Breast epithelium (tissue), 4 donors: Measurements from ENCODE around the gene ORC4. TPM values are rescaled to one million over a fixed set of nuclear protein-coding genes. Genes with fewer than 3 reads are reported as not detected.
A peak's percentile ranks its signal among the peaks of the same experiment; 100 is the strongest.

Experiments used
- DNase-seq, 2 donors: peaks; one replicate each; pipeline ENCODE4 v3.0.0-alpha.2; 2019; ENCODE audit warnings: low spot score in 2 of 2
- H3K27ac ChIP-seq, 2 donors: fragments of 200-600 bp; sonication (generic) in 1 of 2; one replicate each; pipeline ENCODE4 v1.5.1; 2016 to 2019; ENCODE audit warnings: mild to moderate bottlenecking in 1 of 2
- H3K27me3 ChIP-seq, 2 donors: fragments of 200-600 bp; sonication (generic) in 1 of 2; one replicate each; pipeline versions ENCODE4 v1.5.1 to v1.6.0; 2017 to 2019; ENCODE audit warnings: control low read depth in 1 of 2, mild to moderate bottlenecking in 1 of 2
- H3K36me3 ChIP-seq: fragments of 200-600 bp; one replicate; pipeline ENCODE4 v1.5.1; 2019
- H3K4me1 ChIP-seq, 2 donors: fragments of 200-600 bp; sonication (generic); one replicate each; pipeline ENCODE4 v1.5.1; 2016 to 2019; ENCODE audit warnings: control low read depth in 1 of 2
- H3K4me3 ChIP-seq, 3 donors: fragments of 200-600 bp; sonication (generic); 1 replicate in 2 of 3; 2 replicates in 1 of 3; pipeline ENCODE4 v1.5.1; 2016 to 2019; ENCODE audit warnings: mild to moderate bottlenecking in 3 of 3, moderate library complexity in 2 of 3
- H3K9me3 ChIP-seq, 2 donors: fragments of 200-600 bp; sonication (generic) in 1 of 2; one replicate each; pipeline ENCODE4 v1.5.1; 2016 to 2019; ENCODE audit warnings: control low read depth in 1 of 2
- POLR2A ChIP-seq: fragments of 450-650 bp; IDR thresholded peaks from one replicate; pipeline ENCODE4 v1.6.1; 2016; ENCODE audit warnings: antibody characterized with exemption, mild to moderate bottlenecking, moderate library complexity
- POLR2AphosphoS5 ChIP-seq, 3 donors: sonication (generic); formaldehyde crosslinking; IDR thresholded peaks; one replicate each; pipeline ENCODE4 v1.6.1; 2017; ENCODE audit warnings: antibody characterized with exemption in 3 of 3
- intact Hi-C: fragments of 100-400 bp; cut with DNase I; formaldehyde crosslinking; loops from one replicate; pipeline ENCODE4 v1.15.1; 2023; ENCODE audit warnings: low total_unique reads
- total RNA-seq, 3 donors: library from RNA; depleted of rRNA; stranded (reverse); fragments of >200 nt; gene quantifications; one replicate each; pipeline ENCODE4 v1.1.0, GENCODE V29; 2016
- TF ChIP-seq, protein P1 (sequence below), 3 donors: fragments of 450-650 bp; IDR thresholded peaks; one replicate each; pipeline ENCODE4 v1.5.1; 2016 to 2017; ENCODE audit warnings: antibody characterized with exemption in 3 of 3, mild to moderate bottlenecking in 3 of 3, moderate library complexity in 3 of 3

The ORC4 gene
- total RNA-seq, 3 donors from 2014 or later, result 36.5 to 87.5 (median 42.9) TPM

DNA sequence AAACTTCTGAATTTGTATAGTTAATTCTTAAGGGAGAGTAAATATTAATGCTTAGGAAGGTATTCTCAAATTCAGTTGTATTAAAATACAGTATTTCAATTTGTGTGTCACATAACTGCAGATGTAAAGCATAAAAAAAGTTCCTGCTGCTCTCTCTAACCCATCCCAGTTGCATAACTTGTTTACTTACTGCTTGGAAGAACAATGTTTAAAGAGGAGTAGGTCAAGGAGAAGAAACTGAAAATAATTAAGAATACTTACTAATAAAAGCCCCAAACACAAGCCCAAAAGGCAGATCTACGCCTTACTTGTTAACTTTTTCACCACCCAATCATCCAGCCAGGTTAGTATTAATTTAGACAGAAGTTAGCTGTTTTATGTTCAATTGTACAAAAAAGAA, 81.2 kb downstream of the ORC4 start:
- Histone ChIP-seq H3K27ac (peak overlapping the region in 1 of 2 donors; percentile 38), H3K4me3 (no peak overlapping the region), H3K27me3 (no peaks in the 10 kb centered on the region), H3K36me3 (peaks cover 4% of the 10 kb centered on the region), H3K4me1 (no peaks in the 10 kb centered on the region), H3K9me3 (no peaks in the 10 kb centered on the region)
- no peak for TF ChIP-seq POLR2AphosphoS5 (IDR thresholded peaks at IDR 0.05)
- TF ChIP-seq, protein P1, sequence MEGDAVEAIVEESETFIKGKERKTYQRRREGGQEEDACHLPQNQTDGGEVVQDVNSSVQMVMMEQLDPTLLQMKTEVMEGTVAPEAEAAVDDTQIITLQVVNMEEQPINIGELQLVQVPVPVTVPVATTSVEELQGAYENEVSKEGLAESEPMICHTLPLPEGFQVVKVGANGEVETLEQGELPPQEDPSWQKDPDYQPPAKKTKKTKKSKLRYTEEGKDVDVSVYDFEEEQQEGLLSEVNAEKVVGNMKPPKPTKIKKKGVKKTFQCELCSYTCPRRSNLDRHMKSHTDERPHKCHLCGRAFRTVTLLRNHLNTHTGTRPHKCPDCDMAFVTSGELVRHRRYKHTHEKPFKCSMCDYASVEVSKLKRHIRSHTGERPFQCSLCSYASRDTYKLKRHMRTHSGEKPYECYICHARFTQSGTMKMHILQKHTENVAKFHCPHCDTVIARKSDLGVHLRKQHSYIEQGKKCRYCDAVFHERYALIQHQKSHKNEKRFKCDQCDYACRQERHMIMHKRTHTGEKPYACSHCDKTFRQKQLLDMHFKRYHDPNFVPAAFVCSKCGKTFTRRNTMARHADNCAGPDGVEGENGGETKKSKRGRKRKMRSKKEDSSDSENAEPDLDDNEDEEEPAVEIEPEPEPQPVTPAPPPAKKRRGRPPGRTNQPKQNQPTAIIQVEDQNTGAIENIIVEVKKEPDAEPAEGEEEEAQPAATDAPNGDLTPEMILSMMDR (IDR thresholded peaks at IDR 0.05), result no peak
- intact Hi-C loops, result no loop called here
- no peak for DNase-seq

DNA sequence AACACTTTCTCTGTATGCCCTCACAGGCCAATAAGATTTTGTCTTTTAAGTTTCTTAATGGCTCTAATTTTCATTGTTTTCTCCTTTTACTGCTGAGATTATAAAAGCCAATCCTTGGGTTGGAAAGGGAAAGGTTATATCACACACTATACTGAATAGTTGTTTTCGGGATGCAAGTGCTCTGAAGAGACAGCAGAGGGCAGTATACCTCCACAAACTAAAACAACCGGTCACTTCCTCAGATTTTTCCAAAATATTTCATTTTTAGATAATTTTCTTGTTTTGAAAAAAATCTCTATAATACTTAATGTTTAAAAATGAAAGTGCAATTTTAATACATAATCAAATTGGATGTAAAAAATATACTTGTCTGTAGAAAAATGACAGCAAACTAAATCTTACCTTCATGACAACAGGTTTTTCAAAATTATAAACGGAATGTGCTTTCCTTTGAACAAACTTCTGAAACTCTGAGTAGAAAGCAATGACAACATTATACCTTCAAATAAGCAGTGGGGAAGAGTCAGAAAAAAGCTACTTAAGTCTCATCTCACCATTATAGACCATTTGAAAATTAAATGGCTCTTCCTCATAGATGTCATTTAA, 82.7 kb downstream of the ORC4 start:
- H3K27me3 ChIP-seq, result no peaks in the 10 kb centered on the region
- TF ChIP-seq, protein P1 (IDR thresholded peaks at IDR 0.05), result peak; percentile 55 to 83 (median 76)
- TF ChIP-seq POLR2A (no peak), POLR2AphosphoS5 (IDR thresholded peaks at IDR 0.05) (no peak)
- DNase-seq, result no peak
- no peaks in the 10 kb centered on the region for H3K9me3 ChIP-seq
- intact Hi-C loops, result no loop called here
- no peaks in the 10 kb centered on the region for H3K4me1 ChIP-seq
- no peak overlapping the region for H3K4me3 ChIP-seq
- peaks cover 4% of the 10 kb centered on the region for H3K36me3 ChIP-seq
- no peak overlapping the region for H3K27ac ChIP-seq

DNA sequence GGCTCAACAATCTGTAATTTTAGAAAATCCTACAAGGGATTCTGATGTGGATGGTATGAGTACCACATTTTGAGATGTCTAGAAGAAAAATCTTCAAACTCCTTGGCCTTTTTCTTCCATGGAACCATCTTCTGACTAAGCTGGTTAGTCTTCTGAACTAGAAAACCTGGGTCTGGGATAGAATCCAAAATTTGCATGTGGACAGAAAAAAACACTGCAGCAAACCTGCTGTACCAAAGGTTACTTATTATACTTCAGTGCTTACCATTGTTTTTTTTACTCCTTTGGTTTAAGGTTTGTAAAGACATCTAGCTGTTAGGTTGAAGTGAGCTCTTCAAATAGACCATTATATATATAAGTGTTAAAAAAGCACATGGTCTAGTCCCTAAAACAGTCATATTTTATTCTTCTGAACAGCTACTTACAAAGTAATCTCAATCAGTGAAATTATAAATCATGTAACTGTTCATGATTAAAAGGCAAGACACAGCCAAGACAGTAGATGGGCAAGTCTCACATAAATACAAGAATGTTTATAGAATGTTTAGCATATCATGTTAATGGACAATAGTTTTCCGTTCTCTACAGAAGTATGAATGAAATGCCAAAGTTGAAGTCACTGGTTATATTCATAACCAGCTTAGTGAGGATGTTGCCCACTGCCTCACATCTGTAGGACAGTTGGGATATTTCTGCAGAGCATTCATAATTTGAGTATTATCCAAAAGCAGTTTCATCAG, 85.5 kb downstream of the ORC4 start:
- no peak overlapping the region for H3K4me3 ChIP-seq
- intact Hi-C loops, result no loop called here
- no peak for TF ChIP-seq POLR2AphosphoS5 (IDR thresholded peaks at IDR 0.05)
- TF ChIP-seq, protein P1 (IDR thresholded peaks at IDR 0.05), result no peak
- no peak for TF ChIP-seq POLR2A
- no peaks in the 10 kb centered on the region for H3K9me3 ChIP-seq
- peaks cover 4% of the 10 kb centered on the region for H3K36me3 ChIP-seq
- H3K27ac ChIP-seq, result no peak overlapping the region
- H3K27me3 ChIP-seq, result no peaks in the 10 kb centered on the region
- no peak for DNase-seq
- no peaks in the 10 kb centered on the region for H3K4me1 ChIP-seq

DNA sequence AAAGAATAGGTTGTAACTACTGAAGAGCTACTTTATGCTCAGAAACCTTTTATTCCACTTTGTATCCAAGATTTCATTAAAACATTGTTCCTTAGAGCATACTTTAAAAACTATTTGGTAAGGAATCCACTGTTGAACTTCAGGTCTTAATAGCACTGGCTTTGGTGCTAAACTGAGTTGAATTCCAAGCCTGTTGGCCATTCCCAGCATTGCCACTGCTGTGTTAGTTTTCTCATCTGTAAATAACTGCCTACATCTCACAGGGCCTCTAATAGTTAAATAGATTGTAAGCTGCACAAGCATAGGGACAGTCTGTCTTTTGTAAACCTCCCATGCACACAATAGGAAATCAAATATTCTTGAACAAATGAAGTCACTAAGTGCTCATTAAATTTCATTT, 86.6 kb downstream of the ORC4 start:
- H3K4me1 ChIP-seq, result no peaks in the 10 kb centered on the region
- H3K27me3 ChIP-seq, result no peaks in the 10 kb centered on the region
- H3K36me3 ChIP-seq, result peaks cover 4% of the 10 kb centered on the region
- TF ChIP-seq, protein P1 (IDR thresholded peaks at IDR 0.05), result no peak
- TF ChIP-seq POLR2A (no peak), POLR2AphosphoS5 (IDR thresholded peaks at IDR 0.05) (no peak)
- no peak overlapping the region for H3K4me3 ChIP-seq
- H3K27ac ChIP-seq, result no peak overlapping the region
- no peaks in the 10 kb centered on the region for H3K9me3 ChIP-seq
- intact Hi-C loops, result no loop called here
- no peak for DNase-seq

DNA sequence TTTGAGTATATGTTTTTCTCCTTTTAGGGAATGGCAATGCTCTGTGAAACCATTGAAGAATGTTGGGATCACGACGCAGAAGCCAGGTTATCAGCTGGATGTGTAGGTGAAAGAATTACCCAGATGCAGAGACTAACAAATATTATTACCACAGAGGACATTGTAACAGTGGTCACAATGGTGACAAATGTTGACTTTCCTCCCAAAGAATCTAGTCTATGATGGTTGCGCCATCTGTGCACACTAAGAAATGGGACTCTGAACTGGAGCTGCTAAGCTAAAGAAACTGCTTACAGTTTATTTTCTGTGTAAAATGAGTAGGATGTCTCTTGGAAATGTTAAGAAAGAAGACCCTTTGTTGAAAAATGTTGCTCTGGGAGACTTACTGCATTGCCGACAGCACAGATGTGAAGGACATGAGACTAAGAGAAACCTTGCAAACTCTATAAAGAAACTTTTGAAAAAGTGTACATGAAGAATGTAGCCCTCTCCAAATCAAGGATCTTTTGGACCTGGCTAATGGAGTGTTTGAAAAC, 93.4 kb downstream of the ORC4 start:
- no peak for DNase-seq
- no peaks in the 10 kb centered on the region for H3K9me3 ChIP-seq
- no peak overlapping the region for H3K27ac ChIP-seq
- TF ChIP-seq POLR2AphosphoS5 (IDR thresholded peaks at IDR 0.05), result no peak
- TF ChIP-seq, protein P1 (IDR thresholded peaks at IDR 0.05), result no peak
- TF ChIP-seq POLR2A, result no peak
- no peaks in the 10 kb centered on the region for H3K4me1 ChIP-seq
- intact Hi-C loops, result no loop called here
- H3K4me3 ChIP-seq, result no peak overlapping the region
- H3K36me3 ChIP-seq, result no peaks in the 10 kb centered on the region
- H3K27me3 ChIP-seq, result no peaks in the 10 kb centered on the region
